Neural cell (in vitro differentiated cells): ENCODE results near the gene RALGDS.

Source experiments
- POLR2AphosphoS5 ChIP-seq: IDR thresholded peaks from 2 replicates; pipeline ENCODE4 v1.6.1; 2012
- TF ChIP-seq, protein P1 (sequence below): fragments of 450-650 bp; IDR thresholded peaks from 2 replicates; pipeline ENCODE4 v1.5.1; 2014; ENCODE audit warnings: antibody characterized with exemption, mild to moderate bottlenecking, moderate library complexity; ENCODE audit not compliant: poor library complexity, severe bottlenecking

DNA sequence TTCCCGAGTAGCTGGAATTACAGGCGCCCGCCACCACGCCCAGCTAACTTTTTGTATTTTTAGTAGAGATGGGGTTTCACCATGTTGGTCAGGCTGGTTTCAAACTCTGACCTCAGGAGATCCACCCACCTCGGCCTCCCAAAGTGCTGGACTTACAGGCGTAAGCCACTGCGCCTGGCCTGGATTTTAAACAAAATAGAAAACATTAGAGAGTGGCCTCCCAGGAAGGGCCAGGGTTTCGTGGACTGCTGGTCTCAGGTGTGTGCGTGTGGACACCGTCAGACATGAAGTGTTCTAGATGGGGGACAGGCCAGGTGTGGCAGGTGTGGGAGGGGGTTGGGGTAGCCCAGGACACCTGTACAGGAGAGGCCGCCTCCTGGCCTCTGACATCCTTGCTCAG is 49.7 kb upstream of the RALGDS start:
- TF ChIP-seq, protein P1, sequence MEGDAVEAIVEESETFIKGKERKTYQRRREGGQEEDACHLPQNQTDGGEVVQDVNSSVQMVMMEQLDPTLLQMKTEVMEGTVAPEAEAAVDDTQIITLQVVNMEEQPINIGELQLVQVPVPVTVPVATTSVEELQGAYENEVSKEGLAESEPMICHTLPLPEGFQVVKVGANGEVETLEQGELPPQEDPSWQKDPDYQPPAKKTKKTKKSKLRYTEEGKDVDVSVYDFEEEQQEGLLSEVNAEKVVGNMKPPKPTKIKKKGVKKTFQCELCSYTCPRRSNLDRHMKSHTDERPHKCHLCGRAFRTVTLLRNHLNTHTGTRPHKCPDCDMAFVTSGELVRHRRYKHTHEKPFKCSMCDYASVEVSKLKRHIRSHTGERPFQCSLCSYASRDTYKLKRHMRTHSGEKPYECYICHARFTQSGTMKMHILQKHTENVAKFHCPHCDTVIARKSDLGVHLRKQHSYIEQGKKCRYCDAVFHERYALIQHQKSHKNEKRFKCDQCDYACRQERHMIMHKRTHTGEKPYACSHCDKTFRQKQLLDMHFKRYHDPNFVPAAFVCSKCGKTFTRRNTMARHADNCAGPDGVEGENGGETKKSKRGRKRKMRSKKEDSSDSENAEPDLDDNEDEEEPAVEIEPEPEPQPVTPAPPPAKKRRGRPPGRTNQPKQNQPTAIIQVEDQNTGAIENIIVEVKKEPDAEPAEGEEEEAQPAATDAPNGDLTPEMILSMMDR = no peak
- TF ChIP-seq POLR2AphosphoS5 = no peak
